ENCODE results near the gene CES3.
A peak's percentile ranks its signal among the peaks of the same experiment; 100 is the strongest.

Gene CES3

GRCh38 chr16:67006930-67007658 is 46.0 kb downstream of the CES3 start:
- DNase-seq (ENCODE audit: low read depth), result no peak

- DNase-seq (ENCODE audit: low read depth), result no peak
Measured at GRCh38 chr16:67009158-67009557, 48.1 kb downstream of the CES3 start.

GRCh38 chr16:67011274-67011673 is 50.2 kb downstream of the CES3 start:
- DNase-seq (ENCODE audit: low read depth), result no peak

- no peak for DNase-seq (ENCODE audit: low read depth)
Measured at GRCh38 chr16:67013233-67013822, 52.3 kb downstream of the CES3 start.

- peak; percentile 64 for DNase-seq (ENCODE audit: low read depth)
Measured at GRCh38 chr16:67013823-67014633, 53.0 kb downstream of the CES3 start.

GRCh38 chr16:67014634-67015312 is 53.7 kb downstream of the CES3 start:
- DNase-seq (ENCODE audit: low read depth), result no peak

- DNase-seq (ENCODE audit: low read depth), result no peak
Measured at GRCh38 chr16:67015313-67015731, 54.3 kb downstream of the CES3 start.

GRCh38 chr16:67016143-67016542 is 55.1 kb downstream of the CES3 start:
- DNase-seq (ENCODE audit: low read depth), result no peak

- DNase-seq (ENCODE audit: low read depth), result no peak
Measured at GRCh38 chr16:67016681-67017420, 55.8 kb downstream of the CES3 start.

- DNase-seq (ENCODE audit: low read depth), result no peak
Measured at GRCh38 chr16:67017421-67017750, 56.3 kb downstream of the CES3 start.

GRCh38 chr16:67017810-67018488 is 56.9 kb downstream of the CES3 start:
- DNase-seq (ENCODE audit: low read depth), result peak; percentile 77

- DNase-seq (ENCODE audit: low read depth), result no peak
Measured at GRCh38 chr16:67019171-67019570, 58.1 kb downstream of the CES3 start.

GRCh38 chr16:67021321-67021720 is 60.3 kb downstream of the CES3 start:
- no peak for DNase-seq (ENCODE audit: low read depth)

- DNase-seq (ENCODE audit: low read depth), result no peak
Measured at GRCh38 chr16:67022531-67023214, 61.6 kb downstream of the CES3 start.

GRCh38 chr16:67023689-67024088 is 62.6 kb downstream of the CES3 start:
- no peak for DNase-seq (ENCODE audit: low read depth)

All from activated T-helper 9 cell treated with anti-CD3 and anti-CD28 coated beads, Interleukin-2, amount 50 U/mL, for 16 hours (primary cell).